ENCODE measurements around the gene AUTS2. TPM values are rescaled to one million over a fixed set of nuclear protein-coding genes. Genes with fewer than 3 reads are reported as not detected.

AUTS2 gene
- total RNA-seq, 1 experiment from 2014 or later = not detected

DNA sequence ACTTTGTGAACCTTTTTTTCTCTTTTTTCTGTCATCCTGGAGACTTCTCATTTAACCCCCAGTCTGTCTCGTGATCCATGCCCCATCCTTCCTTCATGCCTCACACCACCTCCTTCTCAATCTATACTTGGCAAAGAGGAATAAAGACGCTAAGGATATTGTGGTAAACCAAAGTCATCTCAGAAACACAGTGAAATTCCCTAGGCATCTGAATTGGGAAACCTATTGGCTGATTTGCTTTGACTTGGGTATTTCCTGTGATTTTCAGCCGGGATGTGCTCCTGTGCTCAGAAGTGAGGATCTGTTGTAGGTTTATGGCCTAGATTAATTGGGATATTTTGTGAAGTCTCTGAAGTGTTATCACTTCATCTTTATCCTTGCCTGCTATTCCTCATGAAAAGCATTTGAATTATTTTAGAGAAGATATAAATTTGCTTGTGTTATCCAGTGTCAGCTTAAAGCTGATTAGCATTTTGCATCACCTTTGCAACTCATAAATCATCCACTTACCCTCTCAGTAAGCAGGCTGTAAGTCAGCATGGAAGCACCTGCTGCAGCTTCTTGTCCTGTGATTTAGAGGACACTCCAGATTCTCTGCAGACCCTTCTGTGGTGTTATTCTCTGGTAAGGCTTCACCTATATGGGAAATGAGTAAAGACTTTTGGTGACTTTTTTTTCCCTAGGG lies 138.0 kb downstream of the AUTS2 start:
- no peak for DNase-seq
- intact Hi-C loops (cut with micrococcal nuclease; ENCODE audit: unreplicated experiment) = no loop called here
- Mint-ChIP-seq H3K27me3 (ENCODE audit: unreplicated experiment) (no peaks in the 10 kb centered on the region), H3K27ac (ENCODE audit: unreplicated experiment) (no peak overlapping the region), H3K36me3 (ENCODE audit: insufficient read depth, unreplicated experiment) (no peaks in the 10 kb centered on the region), H3K4me3 (ENCODE audit: low read depth, unreplicated experiment) (no peak overlapping the region), H3K4me1 (ENCODE audit: low read depth, unreplicated experiment) (no peaks in the 10 kb centered on the region), H3K9me3 (ENCODE audit: low read depth, unreplicated experiment) (no peaks in the 10 kb centered on the region)
- no TSS peak for BruUV-seq (replicated peaks)
- TF ChIP-seq CTCF (IDR thresholded peaks at IDR 0.05; ENCODE audit: unreplicated experiment) = no peak
- CTCF ChIA-PET = no interaction called here

- no peaks in the 10 kb centered on the region for H3K4me1 Mint-ChIP-seq (ENCODE audit: low read depth, unreplicated experiment)
- TF ChIP-seq CTCF (IDR thresholded peaks at IDR 0.05; ENCODE audit: unreplicated experiment) = no peak
- no peaks in the 10 kb centered on the region for H3K9me3 Mint-ChIP-seq (ENCODE audit: low read depth, unreplicated experiment)
- H3K4me3 Mint-ChIP-seq (ENCODE audit: low read depth, unreplicated experiment) = no peak overlapping the region
- no peak overlapping the region for H3K27ac Mint-ChIP-seq (ENCODE audit: unreplicated experiment)
- CTCF ChIA-PET = no interaction called here
- DNase-seq = no peak
- H3K27me3 Mint-ChIP-seq (ENCODE audit: unreplicated experiment) = no peaks in the 10 kb centered on the region
- BruUV-seq (replicated peaks) = no TSS peak
- H3K36me3 Mint-ChIP-seq (ENCODE audit: insufficient read depth, unreplicated experiment) = no peaks in the 10 kb centered on the region
- intact Hi-C loops (cut with micrococcal nuclease; ENCODE audit: unreplicated experiment) = no loop called here
Measured at GRCh38 chr7:69738396-69738951, 140.2 kb downstream of the AUTS2 start.

- Mint-ChIP-seq H3K9me3 (ENCODE audit: low read depth, unreplicated experiment) (no peaks in the 10 kb centered on the region), H3K4me1 (ENCODE audit: low read depth, unreplicated experiment) (no peaks in the 10 kb centered on the region), H3K27me3 (ENCODE audit: unreplicated experiment) (no peaks in the 10 kb centered on the region), H3K36me3 (ENCODE audit: insufficient read depth, unreplicated experiment) (no peaks in the 10 kb centered on the region), H3K27ac (ENCODE audit: unreplicated experiment) (no peak overlapping the region), H3K4me3 (ENCODE audit: low read depth, unreplicated experiment) (no peak overlapping the region)
- no peak for TF ChIP-seq CTCF (IDR thresholded peaks at IDR 0.05; ENCODE audit: unreplicated experiment)
- CTCF ChIA-PET = no interaction called here
- intact Hi-C loops (cut with micrococcal nuclease; ENCODE audit: unreplicated experiment) = no loop called here
- no TSS peak for BruUV-seq (replicated peaks)
- DNase-seq = no peak
Measured at GRCh38 chr7:69739190-69739589, 140.9 kb downstream of the AUTS2 start.

DNA sequence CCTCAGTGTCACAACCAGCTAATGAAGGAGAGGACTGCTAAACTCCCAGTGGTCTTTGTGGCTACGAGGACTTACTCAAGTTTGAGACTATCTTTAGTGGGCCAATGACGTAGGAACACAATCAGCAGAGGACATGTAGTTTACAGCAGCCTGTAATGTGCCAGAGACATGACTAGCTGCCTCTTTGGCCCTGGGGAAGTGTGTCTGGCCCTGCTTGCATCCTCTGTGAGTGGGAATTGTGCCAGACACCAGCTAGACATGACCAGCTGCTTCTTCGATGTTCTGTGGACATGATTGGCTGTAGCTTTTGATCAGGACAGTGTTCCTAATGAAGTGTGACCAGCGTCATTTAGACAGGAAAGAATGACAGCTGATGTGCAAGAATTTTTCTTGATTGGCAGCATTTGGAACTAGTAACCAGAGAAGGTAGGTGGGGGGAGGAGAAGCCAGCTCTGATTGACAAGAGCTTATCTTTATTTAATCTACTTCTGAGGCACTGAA lies 141.7 kb downstream of the AUTS2 start:
- DNase-seq = no peak
- TF ChIP-seq CTCF (IDR thresholded peaks at IDR 0.05; ENCODE audit: unreplicated experiment) = no peak
- intact Hi-C loops (cut with micrococcal nuclease; ENCODE audit: unreplicated experiment) = no loop called here
- Mint-ChIP-seq H3K4me1 (ENCODE audit: low read depth, unreplicated experiment) (no peaks in the 10 kb centered on the region), H3K27ac (ENCODE audit: unreplicated experiment) (no peak overlapping the region), H3K4me3 (ENCODE audit: low read depth, unreplicated experiment) (no peak overlapping the region), H3K36me3 (ENCODE audit: insufficient read depth, unreplicated experiment) (no peaks in the 10 kb centered on the region), H3K27me3 (ENCODE audit: unreplicated experiment) (no peaks in the 10 kb centered on the region), H3K9me3 (ENCODE audit: low read depth, unreplicated experiment) (no peaks in the 10 kb centered on the region)
- no TSS peak for BruUV-seq (replicated peaks)
- CTCF ChIA-PET = no interaction called here
